Naive thymus-derived CD4-positive, alpha-beta T cell (primary cell): ENCODE data around the gene NPIPB8. TPM values are rescaled to one million over a fixed set of nuclear protein-coding genes. Genes with fewer than 3 reads are reported as not detected.
"Not testable (repeated sequence)": the region's sequence is repeated elsewhere in the genome, so short reads cannot be mapped to it uniquely, and the experiment has no call there.

Experiments used
- ATAC-seq: fragments of 150-1000 bp; cut with Tn5 transposase; 2 replicates; pipeline ENCODE4 v1.10.0; 2021; ENCODE audit warnings: mild to moderate bottlenecking, moderate library complexity
- CTCF ChIA-PET: fragments of 350-600 bp; sonication (Branson Sonifier 250); formaldehyde crosslinking; loops from one replicate; lab custom pipeline; 2021; ENCODE audit warnings: antibody characterized with exemption; lab: Charles Lee
- POLR2A ChIA-PET: fragments of 350-600 bp; sonication (Branson Sonifier 250); formaldehyde crosslinking; loops from one replicate; lab custom pipeline; 2021; ENCODE audit warnings: antibody characterized with exemption, inconsistent platforms; lab: Charles Lee
- DNase-seq, 9 donors: peaks; one replicate each; pipeline versions ENCODE4 v3.0.0 to v3.0.0-alpha.2; 2020 to 2022; ENCODE audit warnings: mixed read lengths in 1 of 9
- H3K27ac ChIP-seq: one replicate; pipeline ENCODE4 v1.7.0; 2013; ENCODE audit warnings: mild to moderate bottlenecking, low read depth, low read length, moderate library complexity
- H3K27me3 ChIP-seq, 2 donors: one replicate each; pipeline ENCODE4 v1.7.0; 2013; ENCODE audit warnings: low read length in 2 of 2, mild to moderate bottlenecking in 2 of 2, moderate library complexity in 2 of 2; ENCODE audit not compliant: control insufficient read depth in 2 of 2, insufficient read depth in 2 of 2
- H3K36me3 ChIP-seq, 3 experiments: 1 replicate in 2 of 3; 2 replicates in 1 of 3; pipeline ENCODE4 v1.7.0; 2013; ENCODE audit warnings: low read length in 3 of 3, mild to moderate bottlenecking in 3 of 3, moderate library complexity in 1 of 3; ENCODE audit not compliant: insufficient read depth in 3 of 3, control insufficient read depth in 2 of 3
- H3K4me1 ChIP-seq, 2 donors: one replicate each; pipeline ENCODE4 v1.7.0; 2013; ENCODE audit warnings: low read length in 2 of 2, mild to moderate bottlenecking in 2 of 2, moderate library complexity in 1 of 2; ENCODE audit not compliant: control insufficient read depth in 2 of 2, insufficient read depth in 2 of 2
- H3K4me3 ChIP-seq: 2 replicates; pipeline ENCODE4 v1.7.0; 2013; ENCODE audit warnings: mild to moderate bottlenecking, low read length
- H3K9me3 ChIP-seq, 3 experiments: 1 replicate in 2 of 3; 2 replicates in 1 of 3; pipeline ENCODE4 v1.7.0; 2013; ENCODE audit warnings: low read length in 3 of 3; ENCODE audit not compliant: control insufficient read depth in 2 of 3
- H3K27ac Mint-ChIP-seq, 9 donors: one replicate each; pipeline ENCODE4 v1.8.0; 2020 to 2022; ENCODE audit warnings: mixed read lengths in 9 of 9, mild to moderate bottlenecking in 8 of 9, moderate library complexity in 5 of 9, inconsistent platforms in 2 of 9
- H3K27me3 Mint-ChIP-seq, 5 donors: one replicate each; pipeline ENCODE4 v1.8.0; 2021 to 2022; ENCODE audit warnings: mixed read lengths in 5 of 5, mild to moderate bottlenecking in 1 of 5
- H3K36me3 Mint-ChIP-seq, 5 donors: one replicate each; pipeline ENCODE4 v1.8.0; 2020 to 2022; ENCODE audit warnings: mixed read lengths in 5 of 5, mild to moderate bottlenecking in 3 of 5, inconsistent platforms in 1 of 5
- H3K4me1 Mint-ChIP-seq, 7 donors: one replicate each; pipeline ENCODE4 v1.8.0; 2020 to 2022; ENCODE audit warnings: mixed read lengths in 7 of 7, mild to moderate bottlenecking in 3 of 7, inconsistent platforms in 1 of 7
- H3K4me3 Mint-ChIP-seq, 10 donors: one replicate each; pipeline ENCODE4 v1.8.0; 2020 to 2022; ENCODE audit warnings: mild to moderate bottlenecking in 10 of 10, mixed read lengths in 10 of 10, moderate library complexity in 6 of 10, inconsistent platforms in 2 of 10
- H3K9me3 Mint-ChIP-seq, 11 donors: one replicate each; pipeline ENCODE4 v1.8.0; 2020 to 2022; ENCODE audit warnings: mixed read lengths in 11 of 11, mild to moderate bottlenecking in 4 of 11, inconsistent platforms in 1 of 11, moderate library complexity in 1 of 11
- intact Hi-C, 2 donors: fragments of 100-400 bp; cut with micrococcal nuclease; formaldehyde crosslinking; loops; one replicate each; pipeline ENCODE4 v1.15.1; 2023
- polyA plus RNA-seq, 2 donors: library from polyadenylated mRNA; unstranded; fragments of 300-500 nt; fragmentation: Illumina TruSeq; gene quantifications; one replicate each; pipeline ENCODE4 v1.2.3, GENCODE V29; 2021
- total RNA-seq, 6 experiments: library from RNA in 5 of 6; stranded (reverse) in 5 of 6; gene quantifications; 1 replicate in 5 of 6; 2 replicates in 1 of 6; pipeline ENCODE4 v1.2.3 and lab custom pipeline; 2021 to 2026

NPIPB8 gene
- total and polyA plus RNA-seq, 7 experiments from 2014 or later: 0.88 to 3.0 (median 1.4) TPM; not detected in 3

- CTCF ChIA-PET, intact Hi-C loops, H3K27me3 ChIP-seq, H3K9me3 ChIP-seq, H3K36me3 ChIP-seq, H3K4me1 ChIP-seq, H3K36me3 Mint-ChIP-seq, H3K9me3 Mint-ChIP-seq: not testable (repeated sequence)
- Mint-ChIP-seq H3K4me3 (peak overlapping the region; percentile 67 to 89 (median 86)), H3K4me1 (peaks cover 13 to 26% (median 21%) of the 10 kb centered on the region in 7 donors), H3K27ac (peak overlapping the region; percentile 23 to 90 (median 78)), H3K27me3 (peaks cover 0 to 14% (median 0%) of the 10 kb centered on the region in 5 donors)
- peak; percentile 3 for ATAC-seq
- Histone ChIP-seq H3K4me3 (peak overlapping the region; percentile 70), H3K27ac (peak overlapping the region; percentile 58)
- POLR2A ChIA-PET: interaction anchor here (0.9 to 1.2 kb wide), 3 partner anchors 12 to 302 kb away, joined by 3 read pairs; partner anchors contain the start of gene SULT1A1
- peak in 2 of 9 donors; percentile 16 to 31 for DNase-seq
Measured at GRCh38 chr16:28622532-28623171, 15.2 kb upstream of the NPIPB8 start.

- H3K9me3 ChIP-seq: no peaks in the 10 kb centered on the region
- peaks cover 0 to 3% (median 0%) of the 10 kb centered on the region in 11 donors for H3K9me3 Mint-ChIP-seq
- DNase-seq (peak; percentile 55 to 74 (median 70)), ATAC-seq (peak; percentile 96)
- H3K27ac Mint-ChIP-seq: peak overlapping the region in 7 of 9 donors; percentile 23 to 90 (median 78)
- peaks cover 0 to 15% (median 0%) of the 10 kb centered on the region in 5 donors for H3K27me3 Mint-ChIP-seq
- peak overlapping the region; percentile 67 to 89 (median 86) for H3K4me3 Mint-ChIP-seq
- peaks cover 0 to 5% (median 0%) of the 10 kb centered on the region in 3 experiments for H3K36me3 ChIP-seq
- H3K4me1 Mint-ChIP-seq: peaks cover 13 to 26% (median 21%) of the 10 kb centered on the region in 7 donors
- H3K27ac ChIP-seq: peak overlapping the region; percentile 58
- peaks cover 0 to 4% (median 0%) of the 10 kb centered on the region in 5 donors for H3K36me3 Mint-ChIP-seq
- peak overlapping the region; percentile 70 for H3K4me3 ChIP-seq
- H3K4me1 ChIP-seq: no peaks in the 10 kb centered on the region
- intact Hi-C loops: no loop called here
- CTCF ChIA-PET: no interaction called here
- POLR2A ChIA-PET: interaction anchor here (0.7 to 1.2 kb wide), 4 partner anchors 13 to 302 kb away, joined by 3 read pairs; partner anchors contain the start of genes APOBR and SULT1A1
- no peaks in the 10 kb centered on the region for H3K27me3 ChIP-seq
Measured at GRCh38 chr16:28623172-28623711, 14.6 kb upstream of the NPIPB8 start.

- H3K4me1 Mint-ChIP-seq, intact Hi-C loops, H3K4me3 ChIP-seq, DNase-seq, H3K4me1 ChIP-seq, H3K9me3 Mint-ChIP-seq, CTCF ChIA-PET, H3K27ac ChIP-seq, ATAC-seq, H3K36me3 ChIP-seq, H3K36me3 Mint-ChIP-seq, POLR2A ChIA-PET, H3K27me3 ChIP-seq, H3K9me3 ChIP-seq, H3K4me3 Mint-ChIP-seq, H3K27ac Mint-ChIP-seq: not testable (repeated sequence)
- H3K27me3 Mint-ChIP-seq: peaks cover 0 to 20% (median 0%) of the 10 kb centered on the region in 5 donors
Measured at GRCh38 chr16:28630905-28631304, 7.0 kb upstream of the NPIPB8 start.

- H3K4me1 ChIP-seq, CTCF ChIA-PET, H3K36me3 Mint-ChIP-seq, H3K9me3 ChIP-seq, H3K36me3 ChIP-seq, H3K27ac Mint-ChIP-seq, H3K9me3 Mint-ChIP-seq, H3K4me1 Mint-ChIP-seq, DNase-seq, POLR2A ChIA-PET, H3K4me3 ChIP-seq, H3K27me3 ChIP-seq, H3K27ac ChIP-seq, H3K27me3 Mint-ChIP-seq, intact Hi-C loops, ATAC-seq, H3K4me3 Mint-ChIP-seq: not testable (repeated sequence)
Measured at GRCh38 chr16:28636093-28636823, 1.6 kb upstream of the NPIPB8 start.

GRCh38 chr16:28638359-28638758, 494 bp downstream of the NPIPB8 start:
- H3K36me3 ChIP-seq, H3K27me3 Mint-ChIP-seq, H3K27me3 ChIP-seq, intact Hi-C loops, H3K36me3 Mint-ChIP-seq, H3K27ac ChIP-seq, CTCF ChIA-PET, H3K4me3 Mint-ChIP-seq, H3K9me3 ChIP-seq, H3K4me1 ChIP-seq, H3K27ac Mint-ChIP-seq, H3K9me3 Mint-ChIP-seq, H3K4me1 Mint-ChIP-seq, ATAC-seq, H3K4me3 ChIP-seq, POLR2A ChIA-PET, DNase-seq: not testable (repeated sequence)

- H3K36me3 Mint-ChIP-seq, H3K27me3 ChIP-seq, CTCF ChIA-PET, H3K27ac ChIP-seq, DNase-seq, H3K27me3 Mint-ChIP-seq, ATAC-seq, intact Hi-C loops, H3K36me3 ChIP-seq, H3K4me1 Mint-ChIP-seq, H3K9me3 Mint-ChIP-seq, H3K4me1 ChIP-seq, POLR2A ChIA-PET, H3K4me3 ChIP-seq, H3K4me3 Mint-ChIP-seq, H3K9me3 ChIP-seq: not testable (repeated sequence)
- H3K27ac Mint-ChIP-seq: peak overlapping the region in 1 of 9 donors; percentile 59
Measured at GRCh38 chr16:28639959-28640358, 2.1 kb downstream of the NPIPB8 start.
